WERI-Rb-1 (cell line): ENCODE data around the gene TNNT2.

Experiments used
- DNase-seq: peaks from one replicate; pipeline ENCODE4 v3.0.0-alpha.2; 2020
- H3K27ac ChIP-seq: fragments of 250-450 bp; sonication (Bioruptor Pico); 2 replicates; pipeline ENCODE4 v1.5.1; 2020; ENCODE audit warnings: mild to moderate bottlenecking, moderate library complexity
- H3K27me3 ChIP-seq: fragments of 250-450 bp; sonication (Bioruptor Pico); 2 replicates; pipeline ENCODE4 v1.5.1; 2021; ENCODE audit warnings: mild to moderate bottlenecking, low read depth, moderate library complexity; ENCODE audit not compliant: insufficient read depth, severe bottlenecking
- H3K36me3 ChIP-seq: fragments of 250-450 bp; sonication (Bioruptor Pico); 2 replicates; pipeline ENCODE4 v1.5.1; 2020; ENCODE audit warnings: mild to moderate bottlenecking, moderate library complexity
- H3K4me3 ChIP-seq: 2 replicates; pipeline ENCODE4 v1.5.1; 2011; ENCODE audit warnings: low read depth, mild to moderate bottlenecking, control low read depth, low read length
- H3K9me3 ChIP-seq: fragments of 250-450 bp; sonication (Bioruptor Pico); 2 replicates; pipeline ENCODE4 v1.5.1; 2021; ENCODE audit warnings: mild to moderate bottlenecking, moderate library complexity; ENCODE audit not compliant: severe bottlenecking
- CTCF ChIP-seq: IDR thresholded peaks from 2 replicates; pipeline ENCODE4 v1.5.1; 2011; ENCODE audit warnings: low read depth, mild to moderate bottlenecking, control low read depth, inconsistent platforms, low read length

Gene TNNT2

GRCh38 chr1:201406831-201407406 is 29.4 kb upstream of the TNNT2 start:
- Histone ChIP-seq H3K27me3 (no peaks in the 10 kb centered on the region), H3K9me3 (no peaks in the 10 kb centered on the region), H3K27ac (no peak overlapping the region), H3K36me3 (no peaks in the 10 kb centered on the region), H3K4me3 (no peak overlapping the region)
- DNase-seq = no peak
- TF ChIP-seq CTCF = no peak

- Histone ChIP-seq H3K9me3 (no peaks in the 10 kb centered on the region), H3K4me3 (no peak overlapping the region), H3K27ac (no peak overlapping the region), H3K27me3 (no peaks in the 10 kb centered on the region), H3K36me3 (no peaks in the 10 kb centered on the region)
- TF ChIP-seq CTCF = no peak
- DNase-seq = no peak
Observed at GRCh38 chr1:201405484-201405831, 28.0 kb upstream of the TNNT2 start.

GRCh38 chr1:201404722-201405483 is 27.4 kb upstream of the TNNT2 start:
- H3K4me3 ChIP-seq = no peak overlapping the region
- H3K27ac ChIP-seq = no peak overlapping the region
- no peaks in the 10 kb centered on the region for H3K27me3 ChIP-seq
- TF ChIP-seq CTCF = no peak
- no peak for DNase-seq
- no peaks in the 10 kb centered on the region for H3K36me3 ChIP-seq
- H3K9me3 ChIP-seq = no peaks in the 10 kb centered on the region

- no peaks in the 10 kb centered on the region for H3K27me3 ChIP-seq
- no peak for DNase-seq
- TF ChIP-seq CTCF = no peak
Observed at GRCh38 chr1:201404055-201404454, 26.6 kb upstream of the TNNT2 start.

GRCh38 chr1:201403359-201403758 is 25.9 kb upstream of the TNNT2 start:
- H3K27me3 ChIP-seq = no peaks in the 10 kb centered on the region
- no peak for DNase-seq
- no peaks in the 10 kb centered on the region for H3K36me3 ChIP-seq
- H3K4me3 ChIP-seq = no peak overlapping the region
- no peak for TF ChIP-seq CTCF
- H3K27ac ChIP-seq = no peak overlapping the region
- no peaks in the 10 kb centered on the region for H3K9me3 ChIP-seq

More at GRCh38 chr1:201404055-201404454, 26.6 kb upstream of the TNNT2 start:
- Histone ChIP-seq H3K36me3 (no peaks in the 10 kb centered on the region), H3K9me3 (no peaks in the 10 kb centered on the region), H3K27ac (no peak overlapping the region), H3K4me3 (no peak overlapping the region)
